Activated CD8-positive, alpha-beta memory T cell treated with anti-CD3 and anti-CD28 coated beads, Interleukin-2, amount 50 U/mL, for 24 hours (primary cell): Measurements from ENCODE around the gene ZBTB45.
"Not testable (repeated sequence)": the region's sequence is repeated elsewhere in the genome, so short reads cannot be mapped to it uniquely, and the experiment has no call there.

ENCODE experiments used
- DNase-seq: peaks from one replicate; pipeline ENCODE4 v3.0.0-alpha.2; 2020; ENCODE audit errors: extremely low read depth

Gene ZBTB45

DNA sequence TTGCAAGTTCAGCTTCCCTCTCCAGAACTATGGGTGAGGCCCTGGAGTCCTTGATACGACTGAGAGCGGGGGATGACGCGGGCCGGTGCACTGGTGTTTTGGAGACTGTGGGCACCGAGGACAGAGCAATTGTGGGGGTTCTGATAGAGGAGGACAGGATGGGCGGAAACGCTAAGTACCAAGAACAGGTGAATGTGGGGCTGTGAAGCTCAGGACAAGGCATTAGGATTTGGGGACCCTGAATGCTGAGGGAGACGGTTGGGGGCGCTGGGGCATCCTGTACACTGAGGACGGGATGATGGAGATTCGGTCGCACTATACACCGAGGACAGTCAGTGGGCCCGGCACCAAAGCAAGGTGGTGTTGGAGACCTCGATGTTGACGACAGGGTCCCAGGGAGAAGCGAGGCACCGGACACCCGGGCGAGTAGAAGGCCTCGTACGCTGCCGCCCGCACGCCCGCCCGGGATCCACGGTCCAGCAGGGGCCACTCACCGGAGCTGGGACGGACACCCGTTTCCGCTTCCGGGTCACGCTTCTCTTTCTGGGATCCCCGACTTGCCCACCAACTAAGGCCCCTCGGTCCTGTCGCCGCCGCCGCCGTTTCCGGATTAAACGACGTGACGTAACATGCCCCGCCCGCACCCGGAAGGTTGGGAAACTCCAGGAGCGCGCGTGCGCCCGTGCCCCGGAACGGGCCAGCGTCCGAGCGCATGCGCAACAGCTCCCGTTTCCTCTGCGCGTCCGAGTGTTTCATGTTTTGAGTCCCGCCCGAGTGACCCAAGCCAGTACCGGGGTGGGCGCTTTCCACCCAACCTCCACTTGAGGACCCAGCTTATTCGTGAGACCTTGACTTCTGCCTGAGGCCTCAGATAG lies 35.1 kb upstream of the ZBTB45 start, which contains the start of gene CHMP2A:
TSS of gene CHMP2A (minus strand) at position 612 of the 875 bp plus-strand sequence. CDS start 893 bp downstream, outside the sequence.
- DNase-seq, result peak; percentile 98

GRCh38 chr19:58553799-58554493 lies 34.3 kb upstream of the ZBTB45 start:
- DNase-seq, result no peak

GRCh38 chr19:58552655-58553054 lies 33.0 kb upstream of the ZBTB45 start:
- no peak for DNase-seq

- DNase-seq, result no peak
Measured at GRCh38 chr19:58551577-58552471, 32.2 kb upstream of the ZBTB45 start.

DNA sequence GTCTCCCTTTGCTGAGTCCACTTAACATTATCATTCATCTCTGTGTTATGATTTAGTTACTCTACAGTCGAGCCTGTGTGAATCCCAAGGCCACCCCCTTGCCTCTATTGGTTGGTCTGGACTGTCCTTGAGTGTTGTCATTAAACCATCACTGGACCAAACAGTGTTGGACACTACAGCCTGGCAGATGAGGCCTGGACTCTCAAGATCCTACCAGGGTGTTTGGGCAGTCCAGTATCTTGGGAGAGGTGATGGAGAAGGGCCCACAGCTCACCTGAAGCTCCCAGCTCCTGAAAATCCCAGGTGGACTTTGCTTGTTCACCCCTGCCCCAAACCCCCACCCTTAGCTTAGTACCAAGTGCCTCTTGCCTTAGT lies 31.5 kb upstream of the ZBTB45 start:
- DNase-seq, result no peak

GRCh38 chr19:58550362-58551122 lies 30.9 kb upstream of the ZBTB45 start:
- DNase-seq, result no peak

GRCh38 chr19:58549664-58550361 lies 30.2 kb upstream of the ZBTB45 start:
- DNase-seq, result no peak

GRCh38 chr19:58548859-58549663 lies 29.5 kb upstream of the ZBTB45 start:
- no peak for DNase-seq

DNA sequence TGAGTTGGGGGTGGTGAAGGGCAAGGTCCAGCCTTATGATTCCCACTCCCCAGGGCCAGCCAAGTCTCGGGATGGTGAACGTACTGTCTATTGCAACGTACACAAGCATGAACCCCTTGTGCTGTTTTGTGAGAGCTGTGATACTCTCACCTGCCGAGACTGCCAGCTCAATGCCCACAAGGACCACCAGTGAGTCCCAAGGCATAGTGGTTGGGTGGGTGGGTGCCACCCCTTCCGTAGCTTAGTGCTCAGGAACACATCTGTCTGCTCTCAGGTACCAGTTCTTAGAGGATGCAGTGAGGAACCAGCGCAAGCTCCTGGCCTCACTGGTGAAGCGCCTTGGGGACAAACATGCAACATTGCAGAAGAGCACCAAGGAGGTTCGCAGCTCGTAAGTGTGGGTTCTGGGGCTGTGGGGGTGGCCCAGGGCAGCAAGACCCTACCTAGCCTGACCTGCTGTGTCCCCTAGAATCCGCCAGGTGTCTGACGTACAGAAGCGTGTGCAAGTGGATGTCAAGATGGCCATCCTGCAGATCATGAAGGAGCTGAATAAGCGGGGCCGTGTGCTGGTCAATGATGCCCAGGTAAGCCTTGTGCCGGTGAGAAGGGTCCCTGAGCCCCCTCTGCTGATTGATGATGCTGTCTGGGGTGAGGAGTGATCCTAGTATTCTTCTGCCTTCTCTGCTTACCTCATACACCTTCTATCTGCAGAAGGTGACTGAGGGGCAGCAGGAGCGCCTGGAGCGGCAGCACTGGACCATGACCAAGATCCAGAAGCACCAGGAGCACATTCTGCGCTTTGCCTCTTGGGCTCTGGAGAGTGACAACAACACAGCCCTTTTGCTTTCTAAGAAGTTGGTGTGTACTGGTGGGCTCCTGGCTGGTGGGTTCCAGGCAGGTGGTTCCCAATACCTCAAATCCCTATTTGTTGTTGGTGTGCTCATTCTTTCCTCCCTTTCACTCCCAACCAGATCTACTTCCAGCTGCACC lies 28.0 kb upstream of the ZBTB45 start:
- no peak for DNase-seq

DNA sequence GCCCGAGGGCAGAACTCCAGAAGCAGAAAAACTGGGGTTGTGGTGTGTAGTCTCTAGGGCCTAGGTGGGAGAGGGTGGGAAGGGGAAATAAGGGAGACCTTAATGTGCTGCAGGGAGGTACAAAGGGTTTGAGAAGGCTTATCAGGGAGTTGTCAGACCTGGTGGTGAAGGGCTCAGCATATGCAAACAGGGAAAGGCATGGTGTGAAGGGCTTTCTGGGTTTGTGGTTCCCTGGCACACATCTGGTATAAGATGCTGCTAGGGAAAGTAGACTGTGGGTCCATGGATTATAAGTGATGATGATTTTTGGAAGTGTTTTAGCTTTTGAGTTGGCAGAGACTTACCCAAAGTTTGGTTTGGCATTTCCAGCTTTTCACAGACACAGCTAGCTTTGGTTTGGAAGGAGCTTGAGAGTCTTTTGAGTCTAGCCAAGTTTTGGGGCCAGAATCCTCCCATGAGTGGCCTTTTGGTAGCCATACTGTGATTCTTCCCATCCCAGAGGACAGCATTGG lies 26.5 kb upstream of the ZBTB45 start:
- DNase-seq, result no peak

- DNase-seq, result no peak
Measured at GRCh38 chr19:58545286-58546018, 25.8 kb upstream of the ZBTB45 start.

GRCh38 chr19:58544591-58545285 lies 25.1 kb upstream of the ZBTB45 start:
- DNase-seq, result no peak

GRCh38 chr19:58543826-58544590 lies 24.4 kb upstream of the ZBTB45 start, which contains the start of gene TRIM28:
Gene TRIM28, plus strand, starts transcription at chr19:58544064. Its CDS starts 694 bp downstream, at chr19:58544758.
- DNase-seq, result peak; percentile 100

- DNase-seq, result not testable (repeated sequence)
Measured at GRCh38 chr19:58542641-58543372, 23.2 kb upstream of the ZBTB45 start.

DNA sequence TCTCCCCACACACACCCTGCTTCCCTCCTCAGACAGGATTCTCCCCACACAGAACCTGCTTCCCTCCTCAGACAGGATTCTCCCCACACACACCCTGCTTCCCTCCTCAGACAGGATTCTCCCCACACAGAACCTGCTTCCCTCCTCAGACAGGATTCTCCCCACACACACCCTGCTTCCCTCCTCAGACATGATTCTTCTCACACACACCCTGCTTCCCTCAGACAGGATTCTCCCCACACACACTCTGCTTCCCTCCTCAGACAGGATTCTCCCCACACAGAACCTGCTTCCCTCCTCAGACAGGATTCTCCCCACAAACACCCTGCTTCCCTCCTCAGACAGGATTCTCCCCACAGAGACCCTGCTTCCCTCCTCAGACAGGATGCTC lies 19.6 kb upstream of the ZBTB45 start:
- not testable (repeated sequence) for DNase-seq
